AG09309 (cell line): ENCODE measurements around the gene LPAR3.

Experiments used
- DNase-seq: peaks from one replicate; pipeline ENCODE4 v3.0.0-alpha.2; 2010; ENCODE audit warnings: low read depth
- H3K4me3 ChIP-seq: 2 replicates; pipeline ENCODE4 v1.5.1; 2011; ENCODE audit warnings: mild to moderate bottlenecking, low read depth, low read length, moderate library complexity; ENCODE audit not compliant: control insufficient read depth
- CTCF ChIP-seq: IDR thresholded peaks from 2 replicates; pipeline ENCODE4 v1.5.1; 2011; ENCODE audit warnings: mild to moderate bottlenecking, low read depth, low read length, inconsistent platforms; ENCODE audit not compliant: insufficient read depth, control insufficient read depth; ENCODE audit errors: missing control alignments

Gene LPAR3

DNA sequence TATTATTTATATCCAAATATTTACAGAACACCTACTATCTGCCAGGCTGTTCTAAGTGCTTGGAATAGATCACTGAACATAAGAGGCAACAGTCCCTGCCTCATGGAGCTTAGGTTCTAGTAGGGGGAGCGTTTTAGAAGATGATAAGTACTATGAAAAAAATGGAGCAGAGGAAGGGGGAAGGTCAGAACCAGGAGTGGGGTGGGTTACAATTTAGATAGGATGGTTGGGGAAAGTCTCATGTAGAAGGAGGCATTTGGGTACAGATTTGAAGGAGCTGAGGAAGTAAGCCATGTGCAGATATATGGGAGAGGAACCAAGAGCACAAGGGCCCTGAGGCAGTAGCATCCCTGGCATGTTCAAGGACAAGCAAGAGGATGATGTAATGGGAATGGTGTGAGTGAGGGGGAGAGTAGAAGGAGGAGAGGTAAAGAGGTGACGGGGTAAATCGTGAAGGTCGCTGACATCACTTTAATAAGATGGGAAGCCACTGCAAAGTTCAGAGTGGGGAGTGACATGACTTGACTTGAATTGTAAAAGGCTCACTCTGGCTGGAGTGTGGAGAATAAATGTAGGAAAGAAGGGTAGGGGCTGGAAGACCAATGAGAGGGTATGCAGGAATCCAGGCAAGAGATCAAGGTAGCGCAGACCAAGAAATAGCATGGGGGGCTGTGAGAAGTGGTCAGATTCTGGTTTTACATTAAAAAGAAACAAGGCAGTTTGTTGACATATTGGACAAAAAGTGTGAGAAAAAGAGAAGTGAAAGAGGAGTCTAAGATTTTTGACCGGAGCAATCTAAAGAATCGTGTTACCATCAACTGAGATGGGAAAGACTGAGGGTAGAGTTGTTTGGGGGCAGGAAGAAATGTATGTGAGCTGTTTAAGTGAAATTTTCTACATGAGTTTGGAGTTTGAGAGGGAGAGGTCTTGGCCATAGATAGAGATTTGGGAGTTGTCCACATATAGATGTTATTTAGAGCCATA, 92.6 kb downstream of the LPAR3 start:
- TF ChIP-seq CTCF: no peak
- no peak overlapping the region for H3K4me3 ChIP-seq
- no peak for DNase-seq

DNA sequence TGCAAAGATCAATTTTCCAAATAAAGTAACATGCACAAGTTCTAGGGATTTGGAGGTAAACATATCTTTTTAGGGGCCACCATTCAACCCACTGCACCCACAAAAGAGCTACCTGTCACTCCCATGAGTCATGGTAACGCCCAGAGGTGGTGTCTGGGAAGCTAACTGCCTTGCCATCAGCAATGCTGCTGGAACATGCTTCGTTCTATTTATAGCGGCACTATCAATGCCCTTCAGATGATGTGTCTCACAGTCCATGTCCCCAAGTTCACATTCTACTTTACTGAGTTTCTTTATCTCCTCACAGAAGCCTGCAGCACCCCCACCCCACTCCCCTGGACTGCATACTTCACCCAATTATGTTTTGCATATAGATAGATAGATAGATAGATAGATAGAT, 95.4 kb downstream of the LPAR3 start:
- DNase-seq: no peak
- no peak overlapping the region for H3K4me3 ChIP-seq
- TF ChIP-seq CTCF: no peak

- no peak for DNase-seq
- no peak overlapping the region for H3K4me3 ChIP-seq
- no peak for TF ChIP-seq CTCF
Measured at GRCh38 chr1:84795966-84796600, 96.9 kb downstream of the LPAR3 start.

GRCh38 chr1:84795213-84795612, 97.8 kb downstream of the LPAR3 start:
- H3K4me3 ChIP-seq: no peak overlapping the region
- no peak for TF ChIP-seq CTCF
- no peak for DNase-seq

GRCh38 chr1:84792421-84792820, 100.6 kb downstream of the LPAR3 start:
- no peak overlapping the region for H3K4me3 ChIP-seq
- no peak for DNase-seq
- TF ChIP-seq CTCF: no peak

- no peak for TF ChIP-seq CTCF
- DNase-seq: no peak
Measured at GRCh38 chr1:84789014-84789413, 104.0 kb downstream of the LPAR3 start.

More at GRCh38 chr1:84789014-84789413, 104.0 kb downstream of the LPAR3 start:
- no peak overlapping the region for H3K4me3 ChIP-seq
